GM21786 (cell line): Measurements from ENCODE around the gene TAL1.
A peak's percentile ranks its signal among the peaks of the same experiment; 100 is the strongest.

ENCODE experiments used
- ATAC-seq: cut with Tn5 transposase; IDR thresholded peaks from one replicate; pipeline ENCODE4 v1.9.1; 2021; ENCODE audit not compliant: unreplicated experiment

The TAL1 gene

DNA sequence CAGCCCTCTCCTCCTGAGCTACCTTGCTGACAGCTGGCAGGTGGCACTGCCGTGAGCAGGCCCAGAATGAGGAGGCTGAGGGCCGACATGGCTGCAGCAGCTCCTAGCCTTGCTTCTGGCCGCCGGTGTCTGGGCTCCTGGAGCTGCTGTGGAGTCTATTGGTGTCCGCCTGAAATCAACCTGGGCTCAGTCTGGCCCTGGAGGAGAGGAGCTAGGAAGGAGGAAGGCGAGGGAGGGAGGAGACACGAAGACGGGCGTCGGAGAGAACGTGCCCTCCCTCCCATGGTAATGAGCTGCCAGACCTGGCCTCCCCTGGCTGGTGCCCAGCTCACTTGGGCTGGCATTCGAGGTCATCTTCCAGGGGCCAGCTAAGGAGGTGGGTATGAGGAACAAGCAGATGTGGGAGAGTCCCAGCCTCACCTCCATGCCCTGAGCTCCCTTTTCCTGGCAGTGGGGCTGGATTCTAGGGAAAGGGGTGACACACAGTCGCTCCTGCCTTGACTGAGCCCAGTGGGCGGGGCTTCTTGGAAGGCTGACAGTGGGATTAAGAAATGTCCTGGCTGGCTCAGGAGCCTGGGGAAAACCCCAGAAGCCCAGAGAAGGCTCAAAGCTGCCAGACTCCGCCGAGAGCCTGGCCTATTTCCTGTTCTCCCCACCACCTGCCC, 42.0 kb downstream of the TAL1 start, which contains the start of gene PDZK1IP1:
Gene PDZK1IP1 (minus strand): TSS at position 193 of the 665 bp plus-strand sequence. CDS start 104 bp downstream, at position 89.
- no peak for ATAC-seq

DNA sequence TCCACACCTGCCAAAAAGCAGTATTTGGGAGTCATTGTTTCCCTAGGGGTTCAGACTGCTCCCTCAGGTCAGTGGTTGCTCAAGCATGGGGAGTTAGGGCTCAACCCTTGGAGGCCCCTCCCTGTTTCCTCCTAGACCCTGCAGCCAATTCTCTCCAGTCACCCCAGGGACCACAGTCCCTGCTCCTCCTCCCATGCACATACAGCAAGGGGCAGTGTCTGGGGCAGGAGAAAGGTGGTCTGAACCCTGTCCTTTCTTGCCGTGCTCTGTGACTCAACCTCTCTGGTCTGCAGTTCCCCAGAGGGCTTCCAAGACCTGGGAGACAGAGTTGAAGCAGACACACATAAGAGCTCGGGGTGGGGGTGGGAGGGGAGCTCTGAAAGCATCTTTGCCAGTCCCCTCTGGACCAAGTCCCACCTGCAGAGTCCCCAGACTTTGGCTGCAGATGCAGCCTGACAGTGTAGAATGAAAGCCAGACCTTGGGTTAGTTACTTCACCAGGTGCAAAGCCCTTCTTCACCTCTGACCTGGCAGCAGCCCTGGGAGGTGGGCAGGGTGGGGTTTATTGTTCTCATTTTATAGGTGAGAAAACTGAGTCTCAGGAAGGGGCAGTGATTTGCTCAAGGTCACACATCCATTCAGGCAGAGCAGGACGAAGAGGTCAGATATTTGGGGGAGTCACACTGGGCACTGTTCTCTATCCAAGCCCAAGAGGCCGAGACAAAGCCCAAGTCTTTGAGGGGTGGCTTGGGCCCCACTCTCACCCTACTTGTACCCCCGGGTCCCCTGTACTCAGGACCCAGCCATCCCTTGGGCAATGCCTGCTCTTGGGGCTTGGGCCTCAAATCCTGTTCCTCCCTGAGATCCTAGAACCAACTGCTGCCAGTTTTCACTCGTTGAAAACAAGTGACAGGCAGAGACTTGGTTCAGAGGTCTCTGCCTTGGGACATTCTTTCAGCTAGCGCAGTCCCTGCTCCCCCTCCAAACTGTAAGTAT, 42.9 kb downstream of the TAL1 start:
- ATAC-seq, result no peak

DNA sequence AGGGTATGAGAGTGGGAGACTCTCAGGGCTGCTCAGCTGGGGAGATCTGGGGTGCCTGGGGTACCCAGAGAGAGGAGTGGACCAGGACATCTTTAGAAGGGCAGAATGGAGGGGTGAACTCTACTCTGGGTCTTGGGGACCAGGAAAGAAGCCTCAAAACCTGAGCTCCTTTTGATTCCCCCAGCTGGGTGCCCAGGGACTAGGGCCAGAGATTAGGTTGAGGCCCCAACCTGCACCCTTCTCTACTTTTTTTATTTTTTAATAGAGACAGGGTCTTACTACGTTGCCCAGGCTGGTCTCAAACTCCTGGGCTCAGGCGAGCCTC, 44.1 kb downstream of the TAL1 start:
- no peak for ATAC-seq

DNA sequence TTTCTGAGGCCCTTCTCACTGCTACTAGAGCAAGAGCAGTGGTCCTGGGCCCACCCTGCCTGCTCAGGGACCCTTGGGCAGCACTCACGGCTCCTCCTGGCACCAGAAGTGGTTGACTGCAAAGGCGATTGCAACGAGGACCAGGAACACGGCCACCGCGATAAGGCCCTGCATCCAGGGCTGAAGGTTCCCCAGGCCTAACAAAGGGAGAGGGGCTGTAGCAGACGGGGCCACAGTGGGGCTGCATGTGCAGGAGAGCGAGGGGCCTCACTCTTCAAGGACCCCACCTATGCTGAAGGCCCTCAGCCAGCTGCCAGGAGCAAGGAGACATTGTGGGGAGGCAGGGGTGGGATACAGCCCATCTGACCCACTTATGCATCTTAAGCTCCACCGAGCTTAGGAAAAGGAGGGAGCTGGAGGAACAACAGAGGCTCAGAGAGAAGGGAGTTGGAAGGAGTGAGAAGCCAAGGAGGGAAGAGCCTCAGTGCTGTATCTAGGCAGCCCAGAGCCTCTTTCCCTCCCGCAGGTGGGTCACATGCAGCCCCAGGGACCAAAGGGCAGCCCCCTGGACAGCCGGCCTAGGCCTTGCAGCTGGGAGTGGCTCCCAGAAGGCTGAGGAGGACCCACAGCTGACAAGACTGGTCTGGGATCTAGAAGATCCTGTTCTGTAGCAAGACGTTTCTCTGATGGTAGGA, 44.6 kb downstream of the TAL1 start:
- no peak for ATAC-seq

DNA sequence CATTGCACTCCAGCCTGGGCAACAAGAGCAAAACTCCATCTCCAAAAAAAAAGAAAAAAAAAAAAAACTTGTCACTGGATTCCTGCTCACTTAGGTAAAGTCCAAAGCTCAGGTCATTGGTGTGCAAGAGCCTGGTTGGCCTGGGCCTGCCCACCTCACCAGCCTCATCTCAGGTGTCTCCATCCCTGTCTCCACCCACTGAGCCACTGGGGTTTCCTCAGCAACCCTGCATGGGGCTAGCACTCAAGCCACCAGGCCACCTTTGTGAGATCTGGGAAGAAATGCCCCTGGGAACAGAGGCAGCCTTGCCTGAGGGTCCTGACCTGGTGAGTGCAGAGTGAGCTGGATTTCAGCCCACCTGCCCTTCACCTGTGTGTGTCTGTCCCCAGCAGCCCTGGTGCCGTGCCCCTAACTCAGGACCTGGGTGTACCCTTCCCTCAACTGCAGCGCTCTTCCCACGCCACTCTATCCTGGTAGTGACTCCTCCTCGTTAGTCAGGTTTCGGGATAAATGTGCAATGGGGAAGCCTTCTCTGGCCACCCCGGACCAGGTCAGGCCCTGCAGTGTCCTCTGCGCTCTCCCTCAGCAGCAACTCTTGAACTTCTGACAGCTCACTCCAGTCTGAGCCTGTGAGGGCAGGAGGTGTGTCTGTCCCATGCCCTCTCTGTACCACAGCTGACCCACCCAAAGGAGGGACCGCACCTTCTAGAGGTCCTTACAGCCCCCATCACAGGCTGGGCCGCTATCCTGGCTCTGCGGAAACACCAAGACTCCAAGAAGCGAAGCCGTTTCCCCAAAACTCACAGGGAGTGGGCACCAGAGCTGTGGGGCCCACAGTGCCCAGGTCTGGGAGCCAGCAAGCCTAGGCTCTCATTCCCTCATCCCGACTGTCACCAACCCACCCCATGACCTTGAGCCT, 45.5 kb downstream of the TAL1 start:
- no peak for ATAC-seq

DNA sequence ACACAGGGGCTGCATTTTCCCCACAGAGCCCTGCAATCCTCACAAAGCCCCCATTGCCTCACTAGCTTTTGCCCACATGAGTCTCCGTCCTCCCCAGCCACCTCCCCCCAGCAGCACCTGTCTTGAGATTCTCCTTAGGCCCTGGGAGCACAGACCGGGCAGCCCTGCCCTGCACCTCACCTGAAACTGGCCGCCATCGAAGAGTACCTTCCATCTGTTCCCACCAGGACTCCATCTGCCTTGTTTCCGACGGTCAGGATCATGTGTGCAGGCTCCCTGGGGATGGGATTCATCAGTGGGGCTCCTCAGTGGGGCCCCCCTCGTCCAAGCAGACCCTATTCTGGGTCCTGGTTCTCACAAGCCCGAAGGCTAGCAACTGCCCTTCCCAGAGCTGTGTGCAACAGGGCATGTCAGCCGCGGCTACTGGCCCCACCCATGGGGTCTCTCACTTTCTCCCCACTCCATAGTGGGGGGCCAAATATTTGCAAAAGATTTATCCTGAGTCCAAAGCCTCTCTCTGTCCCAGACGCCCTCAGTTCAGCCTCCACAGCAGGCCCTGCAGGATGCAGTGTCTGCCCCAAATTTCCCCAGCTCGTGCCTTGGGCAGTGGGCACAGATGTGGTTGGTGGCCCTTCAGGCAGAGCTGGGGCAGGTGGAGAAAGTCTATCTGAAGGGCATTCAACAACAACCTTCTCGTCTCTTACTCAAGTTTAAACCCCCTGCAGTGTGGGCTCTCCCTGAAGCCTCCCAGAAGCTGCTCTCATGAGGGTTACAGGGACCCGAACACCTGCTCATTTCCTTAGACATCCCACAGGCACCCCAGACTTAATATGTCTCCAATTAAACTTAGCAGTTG, 47.0 kb downstream of the TAL1 start:
- no peak for ATAC-seq

DNA sequence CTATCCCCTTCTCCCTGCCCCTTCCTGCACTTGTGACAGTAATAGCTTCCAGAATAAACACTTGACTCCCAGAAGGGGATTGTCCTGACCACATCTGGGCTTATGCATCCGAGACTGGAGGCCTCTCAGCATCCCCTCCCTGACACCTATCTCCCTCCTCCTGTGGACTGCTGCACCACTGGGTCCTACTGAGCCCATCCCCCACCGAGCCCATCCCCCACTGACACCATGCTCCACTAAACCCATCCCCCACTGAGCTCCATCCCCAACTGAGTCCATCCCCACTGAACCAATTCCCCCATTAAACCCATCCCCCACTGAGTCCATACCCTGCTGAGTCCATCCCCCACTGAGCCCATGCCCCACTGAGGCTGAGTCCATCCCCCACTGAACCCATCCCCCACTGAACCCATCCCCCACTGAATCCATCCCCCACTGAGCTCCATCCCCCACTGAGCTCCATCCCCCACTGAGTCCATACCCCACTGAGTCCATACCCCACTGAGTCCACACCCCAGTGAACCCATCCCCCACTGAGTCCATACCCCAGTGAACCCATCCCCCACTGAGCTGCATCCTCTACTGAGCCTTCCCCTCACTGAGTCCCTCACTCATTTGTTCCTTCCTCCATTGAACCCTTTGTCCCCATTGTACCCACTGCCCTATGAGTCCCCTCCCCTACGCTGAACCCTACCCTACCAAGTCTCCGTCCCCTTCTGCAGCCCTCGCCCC, 47.8 kb downstream of the TAL1 start:
- ATAC-seq, result no peak

DNA sequence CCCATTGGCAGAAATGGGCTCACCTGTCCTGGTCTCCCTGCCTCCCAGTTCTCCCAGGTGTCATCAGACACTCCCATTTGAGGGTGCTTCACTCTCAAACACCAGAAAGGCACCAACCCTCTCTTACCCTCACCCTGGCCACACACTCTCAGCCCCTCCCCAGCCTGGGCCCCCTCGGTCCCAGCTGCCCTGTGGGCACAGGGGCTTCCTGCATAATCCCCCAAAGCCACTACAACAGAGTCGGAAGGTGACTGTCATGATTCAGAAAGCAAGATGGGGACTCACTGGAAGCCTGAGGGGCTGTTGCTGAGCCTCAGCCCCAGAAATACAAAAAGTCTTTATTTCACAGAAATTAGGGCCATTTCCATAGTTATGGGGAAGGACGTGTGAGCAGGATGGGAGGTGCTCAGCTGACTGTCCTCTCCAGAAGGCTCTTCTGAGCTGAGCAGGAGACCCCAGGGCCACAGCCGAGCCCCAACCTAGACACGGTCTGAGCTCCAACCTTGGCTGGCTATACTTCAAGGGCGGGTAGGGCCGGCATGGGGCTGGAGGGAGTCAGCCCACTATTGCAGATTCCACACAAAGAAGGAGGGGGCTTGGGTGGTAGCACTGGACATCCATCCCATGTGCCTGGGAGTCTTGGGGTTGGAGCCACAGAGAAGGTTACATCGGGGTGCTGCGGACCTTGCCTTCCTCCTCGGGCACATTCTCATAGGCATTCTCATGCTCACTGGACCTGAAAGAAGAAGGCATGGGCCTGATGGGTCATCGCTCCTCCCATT, 48.5 kb downstream of the TAL1 start:
- no peak for ATAC-seq

DNA sequence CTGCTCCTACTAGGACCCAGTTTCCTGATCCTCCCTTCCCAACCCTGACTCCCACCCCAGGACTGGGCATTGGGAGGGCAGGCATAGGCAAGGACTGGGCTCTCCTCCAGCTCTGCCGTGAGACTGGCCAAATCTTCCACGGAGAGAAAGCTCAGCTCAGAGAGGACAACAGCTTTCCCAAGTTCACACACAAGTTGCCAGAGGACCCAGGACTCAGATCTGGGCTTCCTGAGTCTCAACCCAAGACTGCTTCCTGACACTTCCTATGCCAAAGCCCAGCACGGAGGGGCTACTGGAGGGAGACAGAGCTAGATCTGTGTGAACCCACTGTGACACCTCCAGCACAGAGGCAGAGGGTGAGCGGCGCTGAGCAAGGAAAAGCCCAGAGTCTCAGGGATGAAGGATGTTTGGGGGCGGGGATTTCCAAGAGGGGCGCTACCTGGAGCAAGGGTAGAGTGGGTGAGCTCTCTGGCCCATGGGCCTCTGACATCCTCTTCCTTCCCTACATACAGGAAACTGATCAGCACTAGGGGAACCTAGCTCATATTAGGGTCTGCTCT, 49.3 kb downstream of the TAL1 start:
- no peak for ATAC-seq

DNA sequence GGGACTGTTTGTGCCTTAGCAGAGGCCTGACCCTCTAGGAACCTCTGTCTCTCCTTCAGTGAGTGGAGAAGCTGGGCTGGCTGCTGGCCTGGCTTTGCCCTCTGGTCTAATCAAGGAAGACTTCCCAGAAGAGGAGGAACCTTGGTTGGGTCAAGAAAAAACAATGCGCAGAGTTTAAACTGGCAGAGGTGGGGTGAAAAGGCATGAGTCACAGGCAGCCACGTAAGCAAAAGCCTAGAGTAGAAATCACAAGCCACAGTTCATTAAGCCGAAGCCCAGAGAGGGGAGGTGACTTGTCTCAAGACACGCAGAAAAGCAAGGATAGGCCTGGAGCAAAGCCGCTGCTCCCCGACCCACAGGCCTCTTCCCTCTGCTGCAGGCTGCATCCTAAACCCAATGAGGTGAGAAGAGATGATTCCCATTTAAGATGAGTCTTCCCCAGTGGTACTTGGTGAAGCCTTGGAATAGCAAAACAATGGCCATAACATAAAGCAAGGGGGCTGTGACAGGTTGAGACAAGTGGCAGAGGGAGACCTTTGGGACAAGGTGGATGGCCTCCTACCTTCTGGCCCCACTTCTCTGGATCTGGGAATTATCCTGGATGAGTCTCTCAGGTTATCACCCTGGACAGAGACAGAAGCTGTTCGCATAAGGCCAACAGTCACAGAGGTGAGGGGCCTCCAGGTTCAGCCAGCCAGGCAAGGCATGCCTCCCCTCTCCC, 49.9 kb downstream of the TAL1 start:
- ATAC-seq, result no peak

DNA sequence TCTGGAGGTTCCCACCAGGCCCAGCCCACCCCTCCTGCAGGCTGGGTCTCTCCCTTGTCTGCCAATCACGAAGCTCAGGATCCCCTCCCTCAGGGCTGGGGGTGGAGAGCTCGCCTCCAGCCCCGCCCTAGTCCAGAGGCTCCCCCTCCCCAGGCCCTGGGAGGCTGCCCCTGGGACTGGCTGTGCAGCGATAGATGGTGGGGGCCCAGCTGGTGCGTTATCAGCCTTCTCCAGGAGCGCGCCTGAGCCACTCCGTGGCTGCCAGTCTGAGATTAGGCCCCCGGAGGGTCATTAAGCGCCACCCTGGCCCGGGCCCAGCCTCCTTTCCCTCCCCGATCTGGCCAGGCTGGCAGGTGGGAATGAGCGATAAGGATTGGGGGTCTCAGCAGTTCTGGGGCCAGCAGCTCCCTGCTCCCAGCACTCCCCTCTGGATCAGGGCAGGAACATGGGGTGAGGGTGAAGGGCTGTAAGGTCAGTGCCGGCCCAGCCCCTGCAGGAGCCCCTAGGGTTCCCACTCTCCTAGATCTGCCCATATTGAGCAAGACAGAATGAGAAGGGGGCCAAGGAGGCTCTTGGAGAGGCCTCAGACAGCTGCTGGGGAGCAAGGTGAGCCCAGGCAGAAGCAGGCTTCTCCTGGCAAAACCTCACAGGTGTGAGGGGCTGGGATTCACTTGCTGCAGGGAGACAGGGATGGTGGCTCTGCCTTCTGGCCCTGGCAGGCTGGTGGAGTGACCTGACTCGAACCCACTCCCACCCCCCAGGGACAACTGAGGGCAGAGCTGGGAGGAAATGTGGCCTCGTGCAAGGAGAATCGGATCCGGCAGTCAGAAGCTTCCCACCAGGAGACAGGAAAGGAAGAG, 50.7 kb downstream of the TAL1 start:
- no peak for ATAC-seq

DNA sequence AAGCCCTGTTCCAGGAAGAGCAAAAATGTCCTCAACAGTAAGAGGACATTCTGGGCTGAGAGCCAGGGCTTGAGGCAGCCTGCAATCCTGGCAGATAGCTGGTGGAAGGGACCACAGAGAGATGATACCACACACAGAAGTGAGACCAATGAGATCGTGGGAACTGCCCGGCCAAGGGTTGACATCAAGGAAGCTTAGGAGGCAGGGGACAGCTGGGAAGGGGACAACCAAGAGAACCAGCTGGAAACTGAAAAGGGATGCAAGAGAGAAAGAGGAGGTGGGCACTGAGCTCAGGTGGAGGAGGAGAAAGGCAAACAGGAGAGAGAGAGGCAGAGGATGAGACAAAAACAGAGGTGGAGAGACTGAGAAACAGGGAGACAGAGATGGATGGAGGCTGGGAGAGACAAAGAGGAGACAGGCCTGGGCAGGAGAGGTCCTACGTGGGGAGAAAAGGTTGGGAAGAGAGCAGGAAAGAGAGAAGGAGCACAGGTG, 51.4 kb downstream of the TAL1 start:
- ATAC-seq, result no peak

DNA sequence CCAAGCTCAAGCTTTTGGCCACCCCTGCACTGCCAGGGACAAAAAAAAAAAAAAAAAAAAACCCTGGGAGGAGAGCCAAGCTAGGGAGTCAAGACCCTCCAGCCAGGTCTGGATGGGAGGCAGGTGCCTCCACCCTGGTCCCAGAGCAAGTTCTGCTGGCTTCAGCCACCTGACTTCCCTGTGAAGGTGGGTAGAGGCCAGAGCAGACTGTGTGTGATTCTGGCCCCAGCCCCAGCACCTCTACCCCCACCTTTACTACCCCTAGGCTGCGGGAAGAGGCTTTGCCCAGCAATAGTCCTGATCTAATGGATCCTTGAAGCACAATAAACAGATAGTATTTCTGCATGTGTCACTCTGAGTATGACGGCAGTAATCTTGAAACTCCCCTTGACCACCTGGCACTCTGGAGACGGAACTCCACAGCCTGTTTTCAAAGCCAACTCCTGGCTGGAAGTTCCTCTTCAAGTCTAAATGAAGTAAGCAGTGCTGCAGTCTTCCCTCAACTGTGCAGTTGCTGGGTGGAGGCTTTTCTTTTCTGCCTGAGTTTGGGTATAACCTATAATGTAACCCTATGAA, 51.9 kb downstream of the TAL1 start:
- ATAC-seq, result no peak

DNA sequence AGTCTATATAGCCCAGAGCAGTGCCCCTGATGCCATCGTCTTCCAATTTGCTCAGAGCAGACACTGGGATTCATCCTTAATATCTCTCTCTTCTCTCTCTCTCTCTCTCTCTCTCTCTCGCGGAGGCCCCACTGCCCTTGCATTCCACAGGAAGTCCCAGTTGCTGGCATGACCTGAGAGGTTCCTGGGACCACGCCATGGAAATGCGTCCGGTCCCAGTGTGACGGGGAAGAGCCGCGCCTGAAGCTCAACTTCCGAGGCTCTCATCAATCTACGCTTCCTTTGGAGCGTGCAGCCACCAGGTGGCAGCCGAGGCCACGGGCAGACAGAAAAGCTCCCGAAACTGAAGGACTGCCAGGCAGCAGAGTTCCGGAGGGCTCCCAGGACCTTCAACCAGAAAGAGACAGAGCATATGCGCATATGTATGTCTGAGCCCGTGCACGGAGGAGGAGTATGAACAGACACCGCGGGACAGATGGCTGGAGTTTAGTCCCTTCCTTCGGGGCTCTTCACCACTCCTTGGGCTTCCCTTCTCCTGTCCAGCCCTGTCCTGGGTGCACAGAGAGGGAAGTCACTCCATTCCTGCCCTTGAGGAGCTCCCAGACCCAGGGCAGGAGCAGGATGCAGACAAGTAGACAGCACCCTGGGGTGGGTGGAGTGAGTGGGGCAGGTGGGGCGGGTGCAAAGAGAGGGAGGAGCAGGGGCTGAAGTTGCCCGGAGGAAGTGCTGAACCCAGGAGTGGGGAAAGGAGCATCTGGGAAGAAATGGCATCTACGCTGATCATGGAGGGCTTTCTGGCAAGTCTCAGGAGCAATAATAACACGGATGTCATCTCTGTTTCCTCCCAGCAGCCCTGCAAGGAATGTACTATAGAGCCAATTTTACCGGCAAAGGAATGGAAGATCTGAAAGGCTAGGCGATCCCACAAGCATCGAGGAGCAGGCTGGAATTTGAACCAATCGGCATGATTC, 52.7 kb downstream of the TAL1 start:
- ATAC-seq, result peak; percentile 90

DNA sequence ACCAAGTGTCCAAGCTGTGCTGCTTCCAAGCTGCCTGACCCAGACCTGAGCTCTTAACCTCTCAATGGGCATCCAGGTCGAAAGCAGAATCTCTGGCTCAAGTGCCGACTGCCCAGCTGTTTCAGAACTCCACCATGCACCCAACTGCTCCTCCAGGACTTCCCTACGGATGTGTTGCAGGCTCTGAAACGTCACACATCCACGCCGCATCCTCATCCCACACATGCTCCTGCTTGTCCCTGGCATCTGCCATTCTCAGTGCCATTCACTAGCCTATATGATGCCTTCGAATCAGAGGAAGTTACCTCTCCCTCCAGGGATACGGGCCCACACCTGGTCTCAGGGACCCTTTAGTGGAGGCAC, 53.4 kb downstream of the TAL1 start:
- ATAC-seq, result no peak
